ENCODE measurements around the gene MYH1. TPM values are rescaled to one million over a fixed set of nuclear protein-coding genes. Genes with fewer than 3 reads are reported as not detected.
A peak's percentile ranks its signal among the peaks of the same experiment; 100 is the strongest.

Gene MYH1
- total and polyA plus RNA-seq, 2 of the 13 experiments (the other 11 are each of a cell fraction or from before 2014, with no cell fraction given) = 0.01 TPM; not detected in 1

DNA sequence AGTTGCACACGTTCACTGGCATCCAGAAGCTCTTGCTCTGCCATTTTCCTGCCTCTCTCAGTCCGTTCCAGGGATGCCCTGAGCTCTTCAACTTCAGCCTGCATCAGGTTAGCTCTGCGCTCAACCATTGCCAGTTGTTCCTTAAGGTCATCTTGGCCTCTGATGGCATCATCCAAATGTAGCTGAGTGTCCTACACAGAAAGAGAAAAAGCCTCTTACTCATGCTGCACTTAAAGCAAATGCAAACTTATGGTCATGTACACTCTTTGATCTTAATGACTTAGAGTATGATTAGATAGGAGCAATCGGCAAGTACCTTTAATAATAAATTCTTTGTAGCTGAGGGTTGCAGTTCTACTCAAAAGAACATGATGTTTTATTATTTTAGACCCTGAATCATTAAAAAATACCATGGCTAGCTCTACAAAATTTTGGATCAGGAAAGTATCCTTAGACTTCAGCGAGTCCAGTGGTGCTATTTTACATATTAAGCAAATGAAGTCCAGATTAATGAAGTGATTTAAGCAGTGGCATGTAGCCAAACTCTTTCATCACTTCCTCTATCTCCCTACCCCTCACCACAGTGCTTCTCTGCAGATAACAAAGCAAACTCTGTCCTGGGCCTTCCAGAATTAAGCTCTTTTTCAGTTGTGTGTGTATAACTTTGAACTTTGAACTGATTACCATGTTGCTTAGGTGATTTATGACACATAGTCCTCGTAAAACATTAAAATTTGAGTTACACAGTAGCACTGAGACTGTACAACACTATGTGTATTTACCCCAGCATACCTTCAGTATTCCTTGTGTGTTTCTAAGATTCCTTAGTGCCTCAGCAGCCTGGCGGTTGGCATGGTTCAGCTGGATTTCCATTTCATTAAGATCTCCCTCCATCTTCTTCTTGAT is 71.1 kb downstream of the MYH1 start (continued):
- TF ChIP-seq, protein P1, sequence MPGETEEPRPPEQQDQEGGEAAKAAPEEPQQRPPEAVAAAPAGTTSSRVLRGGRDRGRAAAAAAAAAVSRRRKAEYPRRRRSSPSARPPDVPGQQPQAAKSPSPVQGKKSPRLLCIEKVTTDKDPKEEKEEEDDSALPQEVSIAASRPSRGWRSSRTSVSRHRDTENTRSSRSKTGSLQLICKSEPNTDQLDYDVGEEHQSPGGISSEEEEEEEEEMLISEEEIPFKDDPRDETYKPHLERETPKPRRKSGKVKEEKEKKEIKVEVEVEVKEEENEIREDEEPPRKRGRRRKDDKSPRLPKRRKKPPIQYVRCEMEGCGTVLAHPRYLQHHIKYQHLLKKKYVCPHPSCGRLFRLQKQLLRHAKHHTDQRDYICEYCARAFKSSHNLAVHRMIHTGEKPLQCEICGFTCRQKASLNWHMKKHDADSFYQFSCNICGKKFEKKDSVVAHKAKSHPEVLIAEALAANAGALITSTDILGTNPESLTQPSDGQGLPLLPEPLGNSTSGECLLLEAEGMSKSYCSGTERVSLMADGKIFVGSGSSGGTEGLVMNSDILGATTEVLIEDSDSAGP (CRISPR knock-in tag; IDR thresholded peaks at IDR 0.05; ENCODE audit: borderline replicate concordance) = no peak
- TF ChIP-seq, protein P2, sequence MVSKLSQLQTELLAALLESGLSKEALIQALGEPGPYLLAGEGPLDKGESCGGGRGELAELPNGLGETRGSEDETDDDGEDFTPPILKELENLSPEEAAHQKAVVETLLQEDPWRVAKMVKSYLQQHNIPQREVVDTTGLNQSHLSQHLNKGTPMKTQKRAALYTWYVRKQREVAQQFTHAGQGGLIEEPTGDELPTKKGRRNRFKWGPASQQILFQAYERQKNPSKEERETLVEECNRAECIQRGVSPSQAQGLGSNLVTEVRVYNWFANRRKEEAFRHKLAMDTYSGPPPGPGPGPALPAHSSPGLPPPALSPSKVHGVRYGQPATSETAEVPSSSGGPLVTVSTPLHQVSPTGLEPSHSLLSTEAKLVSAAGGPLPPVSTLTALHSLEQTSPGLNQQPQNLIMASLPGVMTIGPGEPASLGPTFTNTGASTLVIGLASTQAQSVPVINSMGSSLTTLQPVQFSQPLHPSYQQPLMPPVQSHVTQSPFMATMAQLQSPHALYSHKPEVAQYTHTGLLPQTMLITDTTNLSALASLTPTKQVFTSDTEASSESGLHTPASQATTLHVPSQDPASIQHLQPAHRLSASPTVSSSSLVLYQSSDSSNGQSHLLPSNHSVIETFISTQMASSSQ (IDR thresholded peaks at IDR 0.05; ENCODE audit: low read depth) = peak; percentile 66
- TF ChIP-seq, protein P2 (CRISPR knock-in tag; IDR thresholded peaks at IDR 0.05; ENCODE audit: borderline replicate concordance) = peak; percentile 80; the same call in 1 of the 2 replicates
- TF ChIP-seq, protein P3, sequence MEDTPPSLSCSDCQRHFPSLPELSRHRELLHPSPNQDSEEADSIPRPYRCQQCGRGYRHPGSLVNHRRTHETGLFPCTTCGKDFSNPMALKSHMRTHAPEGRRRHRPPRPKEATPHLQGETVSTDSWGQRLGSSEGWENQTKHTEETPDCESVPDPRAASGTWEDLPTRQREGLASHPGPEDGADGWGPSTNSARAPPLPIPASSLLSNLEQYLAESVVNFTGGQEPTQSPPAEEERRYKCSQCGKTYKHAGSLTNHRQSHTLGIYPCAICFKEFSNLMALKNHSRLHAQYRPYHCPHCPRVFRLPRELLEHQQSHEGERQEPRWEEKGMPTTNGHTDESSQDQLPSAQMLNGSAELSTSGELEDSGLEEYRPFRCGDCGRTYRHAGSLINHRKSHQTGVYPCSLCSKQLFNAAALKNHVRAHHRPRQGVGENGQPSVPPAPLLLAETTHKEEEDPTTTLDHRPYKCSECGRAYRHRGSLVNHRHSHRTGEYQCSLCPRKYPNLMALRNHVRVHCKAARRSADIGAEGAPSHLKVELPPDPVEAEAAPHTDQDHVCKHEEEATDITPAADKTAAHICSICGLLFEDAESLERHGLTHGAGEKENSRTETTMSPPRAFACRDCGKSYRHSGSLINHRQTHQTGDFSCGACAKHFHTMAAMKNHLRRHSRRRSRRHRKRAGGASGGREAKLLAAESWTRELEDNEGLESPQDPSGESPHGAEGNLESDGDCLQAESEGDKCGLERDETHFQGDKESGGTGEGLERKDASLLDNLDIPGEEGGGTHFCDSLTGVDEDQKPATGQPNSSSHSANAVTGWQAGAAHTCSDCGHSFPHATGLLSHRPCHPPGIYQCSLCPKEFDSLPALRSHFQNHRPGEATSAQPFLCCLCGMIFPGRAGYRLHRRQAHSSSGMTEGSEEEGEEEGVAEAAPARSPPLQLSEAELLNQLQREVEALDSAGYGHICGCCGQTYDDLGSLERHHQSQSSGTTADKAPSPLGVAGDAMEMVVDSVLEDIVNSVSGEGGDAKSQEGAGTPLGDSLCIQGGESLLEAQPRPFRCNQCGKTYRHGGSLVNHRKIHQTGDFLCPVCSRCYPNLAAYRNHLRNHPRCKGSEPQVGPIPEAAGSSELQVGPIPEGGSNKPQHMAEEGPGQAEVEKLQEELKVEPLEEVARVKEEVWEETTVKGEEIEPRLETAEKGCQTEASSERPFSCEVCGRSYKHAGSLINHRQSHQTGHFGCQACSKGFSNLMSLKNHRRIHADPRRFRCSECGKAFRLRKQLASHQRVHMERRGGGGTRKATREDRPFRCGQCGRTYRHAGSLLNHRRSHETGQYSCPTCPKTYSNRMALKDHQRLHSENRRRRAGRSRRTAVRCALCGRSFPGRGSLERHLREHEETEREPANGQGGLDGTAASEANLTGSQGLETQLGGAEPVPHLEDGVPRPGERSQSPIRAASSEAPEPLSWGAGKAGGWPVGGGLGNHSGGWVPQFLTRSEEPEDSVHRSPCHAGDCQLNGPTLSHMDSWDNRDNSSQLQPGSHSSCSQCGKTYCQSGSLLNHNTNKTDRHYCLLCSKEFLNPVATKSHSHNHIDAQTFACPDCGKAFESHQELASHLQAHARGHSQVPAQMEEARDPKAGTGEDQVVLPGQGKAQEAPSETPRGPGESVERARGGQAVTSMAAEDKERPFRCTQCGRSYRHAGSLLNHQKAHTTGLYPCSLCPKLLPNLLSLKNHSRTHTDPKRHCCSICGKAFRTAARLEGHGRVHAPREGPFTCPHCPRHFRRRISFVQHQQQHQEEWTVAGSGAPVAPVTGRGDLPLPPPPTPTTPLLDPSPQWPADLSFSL (CRISPR knock-in tag; IDR thresholded peaks at IDR 0.05) = no peak
- TF ChIP-seq GFI1 (CRISPR knock-in tag; IDR thresholded peaks at IDR 0.05; ENCODE audit: borderline replicate concordance) (peak; percentile 66; the same call in 1 of the 2 replicates), REPIN1 (CRISPR knock-in tag; IDR thresholded peaks at IDR 0.05; ENCODE audit: borderline replicate concordance, low read depth) (no peak), SAP130 (CRISPR knock-in tag; IDR thresholded peaks at IDR 0.05; ENCODE audit: low read depth) (peak; percentile 63), SMARCC2 (IDR thresholded peaks at IDR 0.05) (no peak), GABPA (IDR thresholded peaks at IDR 0.05; ENCODE audit: low read depth, low read length) (no peak), GABPA (CRISPR knock-in tag; IDR thresholded peaks at IDR 0.05; ENCODE audit: low read depth) (peak; percentile 72; the same call in 1 of the 2 replicates), POGZ (CRISPR knock-in tag; IDR thresholded peaks at IDR 0.05) (peak; percentile 66; the same call in 1 of the 2 replicates), MIXL1 (CRISPR knock-in tag; IDR thresholded peaks at IDR 0.05) (peak; percentile 71), NR1H2 (CRISPR knock-in tag; IDR thresholded peaks at IDR 0.05; ENCODE audit: borderline replicate concordance, low read depth) (no peak)
- TF ChIP-seq, protein P4, sequence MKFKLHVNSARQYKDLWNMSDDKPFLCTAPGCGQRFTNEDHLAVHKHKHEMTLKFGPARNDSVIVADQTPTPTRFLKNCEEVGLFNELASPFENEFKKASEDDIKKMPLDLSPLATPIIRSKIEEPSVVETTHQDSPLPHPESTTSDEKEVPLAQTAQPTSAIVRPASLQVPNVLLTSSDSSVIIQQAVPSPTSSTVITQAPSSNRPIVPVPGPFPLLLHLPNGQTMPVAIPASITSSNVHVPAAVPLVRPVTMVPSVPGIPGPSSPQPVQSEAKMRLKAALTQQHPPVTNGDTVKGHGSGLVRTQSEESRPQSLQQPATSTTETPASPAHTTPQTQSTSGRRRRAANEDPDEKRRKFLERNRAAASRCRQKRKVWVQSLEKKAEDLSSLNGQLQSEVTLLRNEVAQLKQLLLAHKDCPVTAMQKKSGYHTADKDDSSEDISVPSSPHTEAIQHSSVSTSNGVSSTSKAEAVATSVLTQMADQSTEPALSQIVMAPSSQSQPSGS (CRISPR knock-in tag; IDR thresholded peaks at IDR 0.05) = peak; percentile 27; the same call in 1 of the 2 replicates
